GM10248 (cell line): ENCODE measurements around the gene SHROOM2.

Experiments used
- CTCF ChIA-PET: fragments of 300-600 bp; sonication (Branson Sonifier 250); formaldehyde crosslinking; extraction: SDS; loops from one replicate; lab custom pipeline; 2021; ENCODE audit warnings: antibody characterized with exemption; lab: Yijun Ruan, JAX
- POLR2A ChIA-PET: fragments of 350-650 bp; sonication (Branson Sonifier 250); formaldehyde crosslinking; extraction: SDS; loops from one replicate; lab custom pipeline; 2020; ENCODE audit warnings: antibody characterized with exemption; lab: Yijun Ruan, JAX
- DNase-seq: peaks from one replicate; pipeline ENCODE4 v3.0.0; 2012; ENCODE audit errors: extremely low spot score
- TF ChIP-seq, protein P1 (sequence below): IDR thresholded peaks from 2 replicates; pipeline ENCODE4 v1.5.1; 2012; ENCODE audit warnings: mild to moderate bottlenecking, low read depth; ENCODE audit errors: extremely low read depth, missing control alignments, control extremely low read depth

Gene SHROOM2

GRCh38 chrX:9867226-9867625, 81.0 kb downstream of the SHROOM2 start:
- CTCF ChIA-PET = interaction anchor here (2.7 kb wide), 1 partner anchor 252 kb away, joined by 6 read pairs; no protein-coding TSS in a partner anchor
- TF ChIP-seq, protein P1, sequence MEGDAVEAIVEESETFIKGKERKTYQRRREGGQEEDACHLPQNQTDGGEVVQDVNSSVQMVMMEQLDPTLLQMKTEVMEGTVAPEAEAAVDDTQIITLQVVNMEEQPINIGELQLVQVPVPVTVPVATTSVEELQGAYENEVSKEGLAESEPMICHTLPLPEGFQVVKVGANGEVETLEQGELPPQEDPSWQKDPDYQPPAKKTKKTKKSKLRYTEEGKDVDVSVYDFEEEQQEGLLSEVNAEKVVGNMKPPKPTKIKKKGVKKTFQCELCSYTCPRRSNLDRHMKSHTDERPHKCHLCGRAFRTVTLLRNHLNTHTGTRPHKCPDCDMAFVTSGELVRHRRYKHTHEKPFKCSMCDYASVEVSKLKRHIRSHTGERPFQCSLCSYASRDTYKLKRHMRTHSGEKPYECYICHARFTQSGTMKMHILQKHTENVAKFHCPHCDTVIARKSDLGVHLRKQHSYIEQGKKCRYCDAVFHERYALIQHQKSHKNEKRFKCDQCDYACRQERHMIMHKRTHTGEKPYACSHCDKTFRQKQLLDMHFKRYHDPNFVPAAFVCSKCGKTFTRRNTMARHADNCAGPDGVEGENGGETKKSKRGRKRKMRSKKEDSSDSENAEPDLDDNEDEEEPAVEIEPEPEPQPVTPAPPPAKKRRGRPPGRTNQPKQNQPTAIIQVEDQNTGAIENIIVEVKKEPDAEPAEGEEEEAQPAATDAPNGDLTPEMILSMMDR = no peak
- POLR2A ChIA-PET = no interaction called here
- no peak for DNase-seq

DNA sequence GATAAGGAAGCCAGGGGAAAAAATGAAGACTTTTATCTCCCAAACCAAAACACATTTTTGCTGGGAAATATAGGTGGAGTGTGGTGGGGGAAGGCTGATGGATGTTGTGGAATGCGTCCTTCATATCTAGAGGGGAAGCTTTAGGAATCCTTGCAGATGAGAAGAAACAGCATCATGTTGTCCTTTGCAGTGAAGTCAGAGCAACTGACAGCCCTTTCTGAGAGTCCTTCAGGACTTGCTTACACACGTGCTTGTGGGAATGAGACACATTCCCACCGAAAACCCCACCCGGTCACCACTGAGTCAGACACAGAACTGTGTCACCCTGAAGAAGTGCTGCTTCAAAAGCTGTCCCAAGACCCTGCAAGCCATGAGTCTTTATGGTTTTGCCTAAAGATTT, 81.5 kb downstream of the SHROOM2 start:
- ChIA-PET CTCF (interaction anchor here (2.7 kb wide), 1 partner anchor 252 kb away, joined by 6 read pairs; no protein-coding TSS in a partner anchor), POLR2A (no interaction called here)
- DNase-seq = no peak
- TF ChIP-seq, protein P1 = no peak

- CTCF ChIA-PET = interaction anchor here (1.0 to 4.2 kb wide), 4 partner anchors 14 to 247 kb away, joined by 3 to 34 read pairs (median 4); no protein-coding TSS in a partner anchor
- no peak for DNase-seq
- TF ChIP-seq, protein P1 = no peak
- POLR2A ChIA-PET = no interaction called here
These were observed 85.6 kb downstream of the SHROOM2 start for GRCh38 chrX:9871701-9872268.

GRCh38 chrX:9873360-9873759, 87.1 kb downstream of the SHROOM2 start:
- TF ChIP-seq, protein P1 = no peak
- CTCF ChIA-PET = interaction anchor here (0.7 to 4.2 kb wide), 4 partner anchors 11 to 246 kb away, joined by 3 to 34 read pairs (median 3); no protein-coding TSS in a partner anchor
- no peak for DNase-seq
- POLR2A ChIA-PET = no interaction called here

GRCh38 chrX:9873952-9874351, 87.7 kb downstream of the SHROOM2 start:
- ChIA-PET POLR2A (no interaction called here), CTCF (interaction anchor here (0.7 to 4.2 kb wide), 4 partner anchors 25 to 245 kb away, joined by 3 to 34 read pairs (median 3); no protein-coding TSS in a partner anchor)
- peak; percentile 56 for DNase-seq
- TF ChIP-seq, protein P1 = peak; percentile 58

GRCh38 chrX:9874483-9874882, 88.3 kb downstream of the SHROOM2 start:
- POLR2A ChIA-PET = no interaction called here
- CTCF ChIA-PET = interaction anchor here (0.9 to 4.2 kb wide), 2 partner anchors 25 to 245 kb away, joined by 3 to 34 read pairs; no protein-coding TSS in a partner anchor
- TF ChIP-seq, protein P1 = no peak
- no peak for DNase-seq
